ENCODE results near the gene SEC16A.

SEC16A gene

DNA sequence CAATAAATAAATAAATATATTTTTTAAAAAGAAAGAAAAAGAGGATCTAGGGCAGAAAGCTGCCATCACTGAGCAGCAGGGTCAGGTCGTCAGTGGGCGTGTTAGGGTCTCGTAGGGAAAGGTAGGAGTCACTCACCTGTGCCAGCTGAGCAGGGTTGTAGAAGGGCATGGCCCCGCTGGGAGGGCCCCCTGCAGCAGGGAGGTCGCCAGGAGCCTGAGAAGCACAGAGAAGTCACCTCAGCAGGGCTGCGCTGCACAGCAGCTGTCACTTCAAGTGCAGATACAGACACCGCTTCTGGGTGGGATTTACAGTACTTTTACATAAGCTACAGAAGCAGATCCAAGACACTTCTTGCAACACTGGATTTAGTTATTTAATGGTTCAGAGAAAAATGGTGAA lies 39.2 kb downstream of the SEC16A start:
- H3K27ac ChIP-seq = no peak overlapping the region
- H2AFZ ChIP-seq (ENCODE audit: low read depth) = no peak overlapping the region
- no peaks in the 10 kb centered on the region for H3K27me3 ChIP-seq (ENCODE audit: insufficient read depth, low read depth)
- H3K4me2 ChIP-seq = no peak overlapping the region
- H3K9ac ChIP-seq = no peak overlapping the region
- H3K36me3 ChIP-seq (ENCODE audit: insufficient read depth) = peaks cover 3% of the 10 kb centered on the region; the same call in 1 of the 2 replicates
- peaks cover 1% of the 10 kb centered on the region; the same call in 1 of the 2 replicates for H3K79me2 ChIP-seq (ENCODE audit: insufficient read depth, low read depth)
- peaks cover 6% of the 10 kb centered on the region for H3K4me1 ChIP-seq (ENCODE audit: low read depth, poor library complexity, severe bottlenecking)
- no peak overlapping the region for H3K4me3 ChIP-seq (IDR thresholded peaks at IDR 0.05; ENCODE audit: insufficient read depth, low read depth, low read length)
- H4K20me1 ChIP-seq (ENCODE audit: insufficient read depth) = no peaks in the 10 kb centered on the region
- TF ChIP-seq CTCF (conservative IDR thresholded peaks at IDR 0.05; ENCODE audit: low read depth, low read length) = no peak

DNA sequence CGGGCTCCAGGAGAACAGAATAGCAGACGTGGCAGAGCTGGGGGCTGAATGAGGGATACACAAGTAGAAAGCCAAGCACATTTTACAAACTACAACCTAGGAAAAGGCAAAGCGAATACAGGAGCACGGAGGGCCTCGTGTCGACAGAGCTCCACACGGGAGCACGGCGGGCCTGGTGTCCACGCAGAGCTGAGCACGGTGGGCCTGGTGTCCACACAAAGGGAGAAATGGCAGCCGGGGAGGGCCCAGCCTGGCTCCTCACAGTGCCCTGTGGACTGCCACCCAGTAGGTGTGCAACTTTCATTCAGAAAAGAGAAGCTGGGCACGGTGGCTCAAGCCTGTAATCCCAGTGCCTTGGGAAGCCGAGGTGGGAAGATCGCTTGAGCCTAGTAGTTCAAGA lies 39.8 kb downstream of the SEC16A start:
- no peaks in the 10 kb centered on the region for H3K27me3 ChIP-seq (ENCODE audit: insufficient read depth, low read depth)
- no peak overlapping the region for H3K4me2 ChIP-seq
- H3K9ac ChIP-seq = no peak overlapping the region
- no peak overlapping the region for H2AFZ ChIP-seq (ENCODE audit: low read depth)
- H3K4me3 ChIP-seq (IDR thresholded peaks at IDR 0.05; ENCODE audit: insufficient read depth, low read depth, low read length) = no peak overlapping the region
- H4K20me1 ChIP-seq (ENCODE audit: insufficient read depth) = no peaks in the 10 kb centered on the region
- peaks cover 10% of the 10 kb centered on the region for H3K4me1 ChIP-seq (ENCODE audit: low read depth, poor library complexity, severe bottlenecking)
- peaks cover 7% of the 10 kb centered on the region for H3K79me2 ChIP-seq (ENCODE audit: insufficient read depth, low read depth)
- H3K27ac ChIP-seq = no peak overlapping the region
- peaks cover 3% of the 10 kb centered on the region; the same call in 1 of the 2 replicates for H3K36me3 ChIP-seq (ENCODE audit: insufficient read depth)
- TF ChIP-seq CTCF (conservative IDR thresholded peaks at IDR 0.05; ENCODE audit: low read depth, low read length) = no peak

DNA sequence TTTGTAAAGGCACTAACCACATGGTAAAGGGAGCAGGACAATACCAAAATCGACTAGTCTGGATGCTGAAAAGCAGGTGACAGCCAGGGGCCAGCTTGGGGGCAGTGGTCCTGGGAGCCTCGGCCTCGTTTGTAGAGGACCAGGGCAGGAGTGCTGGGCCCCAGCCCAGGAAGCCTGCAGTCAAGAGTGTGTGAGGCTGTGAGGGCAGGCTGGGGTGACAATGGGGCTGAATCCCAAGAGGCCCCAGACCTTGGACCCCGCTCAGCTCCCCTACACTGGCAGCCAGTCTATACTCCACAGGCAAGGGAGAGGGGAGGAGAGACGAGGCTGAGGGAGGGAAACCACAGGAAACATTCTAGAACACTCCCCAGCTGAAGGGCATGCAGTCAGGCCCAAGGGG lies 40.6 kb downstream of the SEC16A start:
- Histone ChIP-seq H3K79me2 (ENCODE audit: insufficient read depth, low read depth) (peaks cover 15% of the 10 kb centered on the region), H4K20me1 (ENCODE audit: insufficient read depth) (no peaks in the 10 kb centered on the region), H3K27ac (no peak overlapping the region), H2AFZ (ENCODE audit: low read depth) (no peak overlapping the region), H3K4me1 (ENCODE audit: low read depth, poor library complexity, severe bottlenecking) (peaks cover 18% of the 10 kb centered on the region), H3K36me3 (ENCODE audit: insufficient read depth) (no peaks in the 10 kb centered on the region; the same call in 1 of the 2 replicates), H3K4me2 (no peak overlapping the region), H3K27me3 (ENCODE audit: insufficient read depth, low read depth) (no peaks in the 10 kb centered on the region), H3K9ac (no peak overlapping the region), H3K4me3 (IDR thresholded peaks at IDR 0.05; ENCODE audit: insufficient read depth, low read depth, low read length) (no peak overlapping the region)
- no peak for TF ChIP-seq CTCF (conservative IDR thresholded peaks at IDR 0.05; ENCODE audit: low read depth, low read length)

- Histone ChIP-seq H4K20me1 (ENCODE audit: insufficient read depth) (no peaks in the 10 kb centered on the region), H3K4me3 (IDR thresholded peaks at IDR 0.05; ENCODE audit: insufficient read depth, low read depth, low read length) (no peak overlapping the region), H3K4me1 (ENCODE audit: low read depth, poor library complexity, severe bottlenecking) (peaks cover 20% of the 10 kb centered on the region), H3K36me3 (ENCODE audit: insufficient read depth) (no peaks in the 10 kb centered on the region; the same call in 1 of the 2 replicates), H3K4me2 (no peak overlapping the region), H3K79me2 (ENCODE audit: insufficient read depth, low read depth) (peaks cover 20% of the 10 kb centered on the region), H2AFZ (ENCODE audit: low read depth) (no peak overlapping the region), H3K27ac (no peak overlapping the region), H3K27me3 (ENCODE audit: insufficient read depth, low read depth) (no peaks in the 10 kb centered on the region), H3K9ac (no peak overlapping the region)
- TF ChIP-seq CTCF (conservative IDR thresholded peaks at IDR 0.05; ENCODE audit: low read depth, low read length) = no peak
These were observed 41.1 kb downstream of the SEC16A start for GRCh38 chr9:136441681-136442245.
